HEK293 (cell line): ENCODE data around the gene PIP4K2B.

Source experiments
- GLIS1 ChIP-seq: fragments of 450-650 bp; formaldehyde crosslinking; IDR thresholded peaks from 2 replicates; pipeline ENCODE4 v1.5.1; 2016; ENCODE audit warnings: missing biosample characterization, missing genetic modification characterization
- KLF1 ChIP-seq: fragments of 450-650 bp; formaldehyde crosslinking; IDR thresholded peaks from 2 replicates; pipeline ENCODE4 v1.5.1; 2016; ENCODE audit warnings: missing biosample characterization, missing genetic modification characterization
- MEIS1 ChIP-seq: sonication (generic); formaldehyde crosslinking; IDR thresholded peaks from 2 replicates; pipeline ENCODE4 v1.8.1; 2022; ENCODE audit warnings: missing genetic modification reagents, mild to moderate bottlenecking, borderline replicate concordance
- WT1 ChIP-seq: fragments of 450-650 bp; formaldehyde crosslinking; IDR thresholded peaks from 2 replicates; pipeline ENCODE4 v1.5.1; 2016; ENCODE audit warnings: missing biosample characterization, missing genetic modification characterization
- YY1 ChIP-seq: fragments of 450-650 bp; formaldehyde crosslinking; IDR thresholded peaks from 2 replicates; pipeline ENCODE4 v1.5.1; 2018; ENCODE audit warnings: missing biosample characterization, missing genetic modification characterization
- ZBTB48 ChIP-seq: fragments of 450-650 bp; formaldehyde crosslinking; IDR thresholded peaks from 2 replicates; pipeline ENCODE4 v1.5.1; 2016; ENCODE audit warnings: missing biosample characterization, missing genetic modification characterization
- ZFP41 ChIP-seq: fragments of 450-650 bp; formaldehyde crosslinking; IDR thresholded peaks from 2 replicates; pipeline ENCODE4 v1.5.1; 2016; ENCODE audit warnings: missing biosample characterization, missing genetic modification characterization, borderline replicate concordance
- ZIC2 ChIP-seq: fragments of 450-650 bp; formaldehyde crosslinking; IDR thresholded peaks from 2 replicates; pipeline ENCODE4 v1.5.1; 2016; ENCODE audit warnings: missing biosample characterization, missing genetic modification characterization
- ZNF112 ChIP-seq: fragments of 450-650 bp; formaldehyde crosslinking; IDR thresholded peaks from 2 replicates; pipeline ENCODE4 v1.5.0; 2017; ENCODE audit warnings: missing biosample characterization, missing genetic modification characterization
- ZNF2 ChIP-seq: fragments of 450-650 bp; formaldehyde crosslinking; IDR thresholded peaks from 2 replicates; pipeline ENCODE4 v1.5.1; 2016; ENCODE audit warnings: missing biosample characterization, missing genetic modification characterization
- ZNF211 ChIP-seq: fragments of 450-650 bp; formaldehyde crosslinking; IDR thresholded peaks from 2 replicates; pipeline ENCODE4 v1.5.1; 2016; ENCODE audit warnings: low read depth, missing biosample characterization, missing genetic modification characterization
- ZNF274 ChIP-seq, 2 experiments: fragments of 200-500 bp in 1 of 2; fragments of 450-650 bp in 1 of 2; sonication (Bioruptor generic) in 1 of 2; formaldehyde crosslinking in 1 of 2; IDR thresholded peaks; 2 replicates each; pipeline versions ENCODE4 v1.5.1 to v1.6.1; 2014 to 2016; ENCODE audit warnings: borderline replicate concordance in 1 of 2, inconsistent platforms in 1 of 2, low read length in 1 of 2, missing biosample characterization in 1 of 2, missing genetic modification characterization in 1 of 2
- ZNF366 ChIP-seq: fragments of 450-650 bp; formaldehyde crosslinking; conservative IDR thresholded peaks from 2 replicates; pipeline ENCODE4 v1.5.1; 2016; ENCODE audit warnings: missing biosample characterization, missing genetic modification characterization
- ZNF37A ChIP-seq: fragments of 450-650 bp; IDR thresholded peaks from 2 replicates; pipeline ENCODE4 v1.5.1; 2018; ENCODE audit warnings: missing biosample characterization, missing genetic modification characterization
- ZNF391 ChIP-seq: fragments of 450-650 bp; formaldehyde crosslinking; IDR thresholded peaks from 2 replicates; pipeline ENCODE4 v1.5.1; 2016; ENCODE audit warnings: low read depth, missing biosample characterization, missing genetic modification characterization, borderline replicate concordance
- ZNF394 ChIP-seq: fragments of 450-650 bp; formaldehyde crosslinking; IDR thresholded peaks from 2 replicates; pipeline ENCODE4 v1.5.1; 2016; ENCODE audit warnings: missing biosample characterization, missing genetic modification characterization, mild to moderate bottlenecking, moderate library complexity, borderline replicate concordance
- ZNF404 ChIP-seq: fragments of 450-650 bp; formaldehyde crosslinking; IDR thresholded peaks from 2 replicates; pipeline ENCODE4 v1.5.1; 2017; ENCODE audit warnings: missing biosample characterization, missing genetic modification characterization
- ZNF530 ChIP-seq: fragments of 450-650 bp; formaldehyde crosslinking; IDR thresholded peaks from 2 replicates; pipeline ENCODE4 v1.5.1; 2016; ENCODE audit warnings: low read depth, missing biosample characterization, missing genetic modification characterization
- ZNF747 ChIP-seq: fragments of 450-650 bp; formaldehyde crosslinking; IDR thresholded peaks from 2 replicates; pipeline ENCODE4 v1.5.1; 2016; ENCODE audit warnings: missing biosample characterization, missing genetic modification characterization
- TF ChIP-seq, protein P1 (sequence below): fragments of 450-650 bp; formaldehyde crosslinking; IDR thresholded peaks from 2 replicates; pipeline ENCODE4 v1.5.1; 2016; ENCODE audit warnings: missing biosample characterization, missing genetic modification characterization
- TF ChIP-seq, protein P2 (sequence below): fragments of 450-650 bp; formaldehyde crosslinking; IDR thresholded peaks from 2 replicates; pipeline ENCODE4 v1.5.1; 2016; ENCODE audit warnings: missing biosample characterization, missing genetic modification characterization
- TF ChIP-seq, protein P3 (sequence below): fragments of 450-650 bp; formaldehyde crosslinking; IDR thresholded peaks from 2 replicates; pipeline ENCODE4 v1.5.1; 2016; ENCODE audit warnings: missing biosample characterization, missing genetic modification characterization
- TF ChIP-seq, protein P4 (sequence below): fragments of 450-650 bp; formaldehyde crosslinking; IDR thresholded peaks from 2 replicates; pipeline ENCODE4 v1.5.1; 2016; ENCODE audit warnings: missing biosample characterization, missing genetic modification characterization
- TF ChIP-seq, protein P5 (sequence below): fragments of 450-650 bp; formaldehyde crosslinking; IDR thresholded peaks from 2 replicates; pipeline ENCODE4 v1.5.1; 2017; ENCODE audit warnings: missing biosample characterization, missing genetic modification characterization

Gene PIP4K2B

DNA sequence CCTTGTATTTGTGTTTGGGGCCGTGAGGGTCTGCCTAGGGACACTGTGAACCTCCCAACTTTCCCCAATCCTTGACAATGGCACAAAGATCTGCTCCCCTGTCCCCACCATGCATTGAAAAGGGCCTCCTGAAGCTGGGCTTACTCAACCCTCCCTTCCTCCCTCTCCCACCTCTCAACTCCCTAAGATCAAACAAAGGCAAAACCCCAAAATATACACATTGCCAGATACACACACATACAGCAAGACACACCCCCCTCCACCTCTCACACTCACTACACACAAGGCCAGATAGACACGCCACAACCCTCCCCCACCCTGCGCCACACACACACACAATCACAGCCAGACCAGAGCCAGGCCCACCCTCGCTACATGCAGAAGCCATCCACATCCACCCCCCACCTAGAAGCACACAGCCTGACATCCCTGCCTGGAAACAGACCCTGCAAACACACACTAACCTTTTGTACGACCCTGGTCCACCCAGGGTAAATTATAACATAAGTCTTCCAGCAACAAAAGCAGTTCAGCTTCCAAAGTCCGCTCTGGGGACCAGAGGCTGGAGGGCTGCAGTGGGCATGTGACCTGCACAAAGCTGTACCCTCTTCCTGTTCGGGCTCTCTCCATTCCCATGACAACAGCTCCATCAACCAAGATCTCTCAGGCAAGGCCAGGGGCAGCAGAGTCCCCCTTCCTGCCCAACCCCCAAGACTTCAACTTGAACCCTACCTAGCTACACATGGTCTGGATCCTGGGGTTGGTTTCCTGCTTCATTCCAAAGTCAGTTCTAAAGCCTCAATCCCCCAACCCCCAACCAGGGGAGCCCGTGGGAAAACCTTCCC lies 53.1 kb downstream of the PIP4K2B start (continued):
- TF ChIP-seq, protein P1, sequence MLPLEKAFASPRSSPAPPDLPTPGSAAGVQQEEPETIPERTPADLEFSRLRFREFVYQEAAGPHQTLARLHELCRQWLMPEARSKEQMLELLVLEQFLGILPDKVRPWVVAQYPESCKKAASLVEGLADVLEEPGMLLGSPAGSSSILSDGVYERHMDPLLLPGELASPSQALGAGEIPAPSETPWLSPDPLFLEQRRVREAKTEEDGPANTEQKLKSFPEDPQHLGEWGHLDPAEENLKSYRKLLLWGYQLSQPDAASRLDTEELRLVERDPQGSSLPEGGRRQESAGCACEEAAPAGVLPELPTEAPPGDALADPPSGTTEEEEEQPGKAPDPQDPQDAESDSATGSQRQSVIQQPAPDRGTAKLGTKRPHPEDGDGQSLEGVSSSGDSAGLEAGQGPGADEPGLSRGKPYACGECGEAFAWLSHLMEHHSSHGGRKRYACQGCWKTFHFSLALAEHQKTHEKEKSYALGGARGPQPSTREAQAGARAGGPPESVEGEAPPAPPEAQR (tag by site-specific recombination) = peak; percentile 54; the same call in 1 of the 2 replicates
- TF ChIP-seq WT1 (tag by site-specific recombination) (peak; percentile 89), ZNF394 (tag by site-specific recombination) (no peak), ZFP41 (tag by site-specific recombination) (no peak), ZNF747 (tag by site-specific recombination) (no peak), ZIC2 (tag by site-specific recombination) (peak; percentile 20), GLIS1 (tag by site-specific recombination) (peak; percentile 66), ZNF112 (tag by site-specific recombination) (no peak), ZNF211 (no peak), ZNF391 (tag by site-specific recombination) (0 out of 2 replicates have a peak, but pooled peaks have one; percentile 18), ZNF530 (tag by site-specific recombination) (peak; percentile 89), YY1 (tag by site-specific recombination) (no peak), ZNF274 (IDR thresholded peaks at IDR 0.05; ENCODE audit: low read length) (no peak), ZNF274 (tag by site-specific recombination; IDR thresholded peaks at IDR 0.05; ENCODE audit: borderline replicate concordance) (no peak), MEIS1 (CRISPR knock-in tag) (no peak), ZNF366 (no peak), ZNF2 (tag by site-specific recombination) (peak; percentile 91), ZNF37A (no peak), ZNF404 (tag by site-specific recombination) (no peak), ZBTB48 (peak; percentile 48; the same call in 1 of the 2 replicates), KLF1 (tag by site-specific recombination) (peak; percentile 84)
- TF ChIP-seq, protein P2, sequence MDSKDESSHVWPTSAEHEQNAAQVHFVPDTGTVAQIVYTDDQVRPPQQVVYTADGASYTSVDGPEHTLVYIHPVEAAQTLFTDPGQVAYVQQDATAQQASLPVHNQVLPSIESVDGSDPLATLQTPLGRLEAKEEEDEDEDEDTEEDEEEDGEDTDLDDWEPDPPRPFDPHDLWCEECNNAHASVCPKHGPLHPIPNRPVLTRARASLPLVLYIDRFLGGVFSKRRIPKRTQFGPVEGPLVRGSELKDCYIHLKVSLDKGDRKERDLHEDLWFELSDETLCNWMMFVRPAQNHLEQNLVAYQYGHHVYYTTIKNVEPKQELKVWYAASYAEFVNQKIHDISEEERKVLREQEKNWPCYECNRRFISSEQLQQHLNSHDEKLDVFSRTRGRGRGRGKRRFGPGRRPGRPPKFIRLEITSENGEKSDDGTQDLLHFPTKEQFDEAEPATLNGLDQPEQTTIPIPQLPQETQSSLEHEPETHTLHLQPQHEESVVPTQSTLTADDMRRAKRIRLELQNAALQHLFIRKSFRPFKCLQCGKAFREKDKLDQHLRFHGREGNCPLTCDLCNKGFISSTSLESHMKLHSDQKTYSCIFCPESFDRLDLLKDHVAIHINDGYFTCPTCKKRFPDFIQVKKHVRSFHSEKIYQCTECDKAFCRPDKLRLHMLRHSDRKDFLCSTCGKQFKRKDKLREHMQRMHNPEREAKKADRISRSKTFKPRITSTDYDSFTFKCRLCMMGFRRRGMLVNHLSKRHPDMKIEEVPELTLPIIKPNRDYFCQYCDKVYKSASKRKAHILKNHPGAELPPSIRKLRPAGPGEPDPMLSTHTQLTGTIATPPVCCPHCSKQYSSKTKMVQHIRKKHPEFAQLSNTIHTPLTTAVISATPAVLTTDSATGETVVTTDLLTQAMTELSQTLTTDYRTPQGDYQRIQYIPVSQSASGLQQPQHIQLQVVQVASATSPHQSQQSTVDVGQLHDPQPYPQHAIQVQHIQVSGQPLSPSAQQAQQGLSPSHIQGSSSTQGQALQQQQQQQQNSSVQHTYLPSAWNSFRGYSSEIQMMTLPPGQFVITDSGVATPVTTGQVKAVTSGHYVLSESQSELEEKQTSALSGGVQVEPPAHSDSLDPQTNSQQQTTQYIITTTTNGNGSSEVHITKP = no peak
- TF ChIP-seq, protein P3, sequence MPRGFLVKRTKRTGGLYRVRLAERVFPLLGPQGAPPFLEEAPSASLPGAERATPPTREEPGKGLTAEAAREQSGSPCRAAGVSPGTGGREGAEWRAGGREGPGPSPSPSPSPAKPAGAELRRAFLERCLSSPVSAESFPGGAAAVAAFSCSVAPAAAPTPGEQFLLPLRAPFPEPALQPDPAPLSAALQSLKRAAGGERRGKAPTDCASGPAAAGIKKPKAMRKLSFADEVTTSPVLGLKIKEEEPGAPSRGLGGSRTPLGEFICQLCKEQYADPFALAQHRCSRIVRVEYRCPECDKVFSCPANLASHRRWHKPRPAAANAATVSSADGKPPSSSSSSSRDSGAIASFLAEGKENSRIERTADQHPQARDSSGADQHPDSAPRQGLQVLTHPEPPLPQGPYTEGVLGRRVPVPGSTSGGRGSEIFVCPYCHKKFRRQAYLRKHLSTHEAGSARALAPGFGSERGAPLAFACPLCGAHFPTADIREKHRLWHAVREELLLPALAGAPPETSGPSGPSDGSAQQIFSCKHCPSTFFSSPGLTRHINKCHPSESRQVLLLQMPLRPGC (tag by site-specific recombination) = peak; percentile 35; the same call in 1 of the 2 replicates
- TF ChIP-seq, protein P4, sequence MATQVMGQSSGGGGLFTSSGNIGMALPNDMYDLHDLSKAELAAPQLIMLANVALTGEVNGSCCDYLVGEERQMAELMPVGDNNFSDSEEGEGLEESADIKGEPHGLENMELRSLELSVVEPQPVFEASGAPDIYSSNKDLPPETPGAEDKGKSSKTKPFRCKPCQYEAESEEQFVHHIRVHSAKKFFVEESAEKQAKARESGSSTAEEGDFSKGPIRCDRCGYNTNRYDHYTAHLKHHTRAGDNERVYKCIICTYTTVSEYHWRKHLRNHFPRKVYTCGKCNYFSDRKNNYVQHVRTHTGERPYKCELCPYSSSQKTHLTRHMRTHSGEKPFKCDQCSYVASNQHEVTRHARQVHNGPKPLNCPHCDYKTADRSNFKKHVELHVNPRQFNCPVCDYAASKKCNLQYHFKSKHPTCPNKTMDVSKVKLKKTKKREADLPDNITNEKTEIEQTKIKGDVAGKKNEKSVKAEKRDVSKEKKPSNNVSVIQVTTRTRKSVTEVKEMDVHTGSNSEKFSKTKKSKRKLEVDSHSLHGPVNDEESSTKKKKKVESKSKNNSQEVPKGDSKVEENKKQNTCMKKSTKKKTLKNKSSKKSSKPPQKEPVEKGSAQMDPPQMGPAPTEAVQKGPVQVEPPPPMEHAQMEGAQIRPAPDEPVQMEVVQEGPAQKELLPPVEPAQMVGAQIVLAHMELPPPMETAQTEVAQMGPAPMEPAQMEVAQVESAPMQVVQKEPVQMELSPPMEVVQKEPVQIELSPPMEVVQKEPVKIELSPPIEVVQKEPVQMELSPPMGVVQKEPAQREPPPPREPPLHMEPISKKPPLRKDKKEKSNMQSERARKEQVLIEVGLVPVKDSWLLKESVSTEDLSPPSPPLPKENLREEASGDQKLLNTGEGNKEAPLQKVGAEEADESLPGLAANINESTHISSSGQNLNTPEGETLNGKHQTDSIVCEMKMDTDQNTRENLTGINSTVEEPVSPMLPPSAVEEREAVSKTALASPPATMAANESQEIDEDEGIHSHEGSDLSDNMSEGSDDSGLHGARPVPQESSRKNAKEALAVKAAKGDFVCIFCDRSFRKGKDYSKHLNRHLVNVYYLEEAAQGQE (tag by site-specific recombination) = no peak
- TF ChIP-seq, protein P5, sequence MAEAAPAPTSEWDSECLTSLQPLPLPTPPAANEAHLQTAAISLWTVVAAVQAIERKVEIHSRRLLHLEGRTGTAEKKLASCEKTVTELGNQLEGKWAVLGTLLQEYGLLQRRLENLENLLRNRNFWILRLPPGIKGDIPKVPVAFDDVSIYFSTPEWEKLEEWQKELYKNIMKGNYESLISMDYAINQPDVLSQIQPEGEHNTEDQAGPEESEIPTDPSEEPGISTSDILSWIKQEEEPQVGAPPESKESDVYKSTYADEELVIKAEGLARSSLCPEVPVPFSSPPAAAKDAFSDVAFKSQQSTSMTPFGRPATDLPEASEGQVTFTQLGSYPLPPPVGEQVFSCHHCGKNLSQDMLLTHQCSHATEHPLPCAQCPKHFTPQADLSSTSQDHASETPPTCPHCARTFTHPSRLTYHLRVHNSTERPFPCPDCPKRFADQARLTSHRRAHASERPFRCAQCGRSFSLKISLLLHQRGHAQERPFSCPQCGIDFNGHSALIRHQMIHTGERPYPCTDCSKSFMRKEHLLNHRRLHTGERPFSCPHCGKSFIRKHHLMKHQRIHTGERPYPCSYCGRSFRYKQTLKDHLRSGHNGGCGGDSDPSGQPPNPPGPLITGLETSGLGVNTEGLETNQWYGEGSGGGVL (tag by site-specific recombination) = peak; percentile 88
